Measurements from ENCODE around the gene F2R.
"Not testable (repeated sequence)": the region's sequence is repeated elsewhere in the genome, so short reads cannot be mapped to it uniquely, and the experiment has no call there.

F2R gene

DNA sequence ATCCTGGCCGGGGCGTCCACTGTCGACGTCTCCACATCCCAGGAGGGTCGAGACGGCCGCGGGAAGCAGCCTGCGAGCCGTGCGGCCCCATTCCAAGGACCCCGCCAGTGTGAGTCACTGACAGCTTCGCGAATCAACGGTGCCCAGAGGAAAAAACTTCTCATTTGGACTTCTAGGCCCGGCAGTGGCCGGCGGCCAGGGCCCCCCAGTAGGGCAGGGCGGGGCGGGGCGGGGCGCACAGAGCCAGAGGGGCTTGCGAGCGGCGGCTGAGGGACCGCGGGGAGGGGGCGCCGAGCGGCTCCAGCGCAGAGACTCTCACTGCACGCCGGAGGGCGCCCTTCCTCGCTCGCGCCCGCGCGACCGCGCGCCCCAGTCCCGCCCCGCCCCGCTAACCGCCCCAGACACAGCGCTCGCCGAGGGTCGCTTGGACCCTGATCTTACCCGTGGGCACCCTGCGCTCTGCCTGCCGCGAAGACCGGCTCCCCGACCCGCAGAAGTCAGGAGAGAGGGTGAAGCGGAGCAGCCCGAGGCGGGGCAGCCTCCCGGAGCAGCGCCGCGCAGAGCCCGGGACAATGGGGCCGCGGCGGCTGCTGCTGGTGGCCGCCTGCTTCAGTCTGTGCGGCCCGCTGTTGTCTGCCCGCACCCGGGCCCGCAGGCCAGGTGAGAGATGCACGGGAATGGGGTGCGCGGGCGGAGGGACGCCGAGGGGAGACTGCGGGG lies at the start of gene F2R:
TSS of gene F2R (plus strand) at position 391 of the 720 bp plus-strand sequence. CDS start at position 573, 182 bp downstream.
- no peak for DNase-seq (ENCODE audit: low read depth)

DNA sequence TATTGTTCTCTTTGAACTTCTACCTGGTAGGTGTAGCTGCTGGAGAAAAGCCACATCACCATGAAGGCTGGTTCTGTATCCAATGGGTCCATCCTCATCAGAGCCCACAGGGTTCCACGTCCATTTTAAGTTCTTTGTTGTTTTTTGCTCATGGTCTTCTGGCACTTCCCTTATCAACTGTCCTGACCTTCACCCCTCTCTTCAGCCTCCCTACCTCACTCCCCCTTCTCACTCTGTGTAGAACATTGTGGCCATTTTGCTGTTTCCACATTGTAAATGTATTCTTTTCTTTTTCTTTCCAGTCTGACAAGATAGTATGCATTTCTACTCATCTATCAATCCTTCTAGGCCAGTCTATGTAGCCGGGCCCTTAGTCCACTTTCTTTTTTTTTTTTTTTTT lies 48.4 kb upstream of the F2R start:
- DNase-seq (ENCODE audit: low read depth), result no peak

DNA sequence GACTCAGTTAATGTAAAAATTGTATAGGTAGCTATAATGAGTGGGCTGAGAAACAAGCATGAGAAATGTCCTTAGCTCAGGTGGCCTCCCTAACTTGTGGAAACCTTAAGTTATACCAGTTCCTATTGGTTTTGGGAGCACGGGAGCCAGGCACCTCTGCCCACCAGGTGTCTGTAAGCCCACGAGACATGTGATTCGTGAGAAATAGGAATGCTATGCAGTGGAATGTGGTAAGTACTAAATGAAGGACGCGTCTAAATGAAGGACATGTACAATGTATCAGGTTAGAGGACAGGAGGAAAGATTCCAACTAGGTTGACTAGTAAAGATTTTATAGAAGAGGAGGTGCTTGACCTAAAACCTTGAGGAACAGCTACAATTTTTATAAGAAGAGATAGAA lies 46.7 kb upstream of the F2R start:
- no peak for DNase-seq (ENCODE audit: low read depth)

DNA sequence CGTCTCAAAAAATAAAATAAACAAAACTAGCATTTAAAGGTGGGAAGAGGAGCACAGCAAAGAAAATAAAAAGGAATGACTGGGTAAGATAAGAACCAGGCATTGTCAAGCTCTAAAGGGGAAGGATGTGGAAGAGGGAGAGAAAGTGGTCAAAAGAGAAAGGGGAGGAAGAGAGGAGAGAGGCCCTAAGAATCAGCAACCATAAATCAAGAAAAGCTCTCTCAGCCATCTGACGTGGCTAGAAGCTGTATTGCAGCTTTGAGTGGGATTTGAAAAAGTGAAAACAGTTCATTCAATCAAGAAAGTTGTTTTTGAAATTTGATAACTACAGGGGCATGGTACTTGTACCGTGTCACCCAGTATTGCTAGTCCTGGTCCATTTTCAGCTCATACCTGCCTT lies 45.4 kb upstream of the F2R start:
- no peak for DNase-seq (ENCODE audit: low read depth)

DNA sequence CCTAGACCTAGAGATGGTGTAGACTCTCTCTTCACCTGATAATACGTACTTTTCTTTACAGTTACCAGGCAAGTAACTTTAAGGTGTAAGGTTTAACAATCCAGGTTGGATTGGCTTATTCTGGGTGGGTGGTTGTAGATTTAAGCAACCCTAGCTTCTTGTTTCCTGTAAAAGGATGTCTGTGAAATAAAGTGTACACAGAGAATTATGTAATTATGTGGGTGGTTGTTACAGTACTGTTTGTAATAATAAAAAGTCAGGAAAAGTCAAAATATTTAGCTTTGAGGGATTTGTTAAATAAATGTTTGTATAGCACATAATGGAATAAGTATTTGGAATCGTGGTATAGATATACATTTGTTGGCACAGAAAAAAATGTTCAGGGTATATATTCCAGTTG lies 43.7 kb upstream of the F2R start:
- no peak for DNase-seq (ENCODE audit: low read depth)

DNA sequence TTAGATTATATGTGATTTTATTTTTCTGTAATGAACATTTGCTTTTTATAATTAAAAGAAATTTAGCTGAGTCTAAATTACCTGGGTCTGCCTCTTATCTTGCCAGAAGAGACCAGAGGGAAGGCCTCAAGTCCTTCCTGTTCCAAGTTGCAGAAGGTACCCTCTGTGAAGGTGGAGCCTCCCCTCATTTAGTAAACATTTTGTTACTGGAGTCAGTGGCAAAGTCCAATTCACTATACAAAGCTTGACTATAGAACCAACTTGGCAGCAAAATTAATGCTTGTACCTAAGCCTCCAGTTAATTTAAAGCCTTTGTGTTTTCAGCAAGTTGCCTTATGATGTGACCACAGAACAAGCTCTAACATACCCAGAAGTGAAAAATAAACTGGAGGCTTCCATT lies 42.8 kb upstream of the F2R start:
- no peak for DNase-seq (ENCODE audit: low read depth)

DNA sequence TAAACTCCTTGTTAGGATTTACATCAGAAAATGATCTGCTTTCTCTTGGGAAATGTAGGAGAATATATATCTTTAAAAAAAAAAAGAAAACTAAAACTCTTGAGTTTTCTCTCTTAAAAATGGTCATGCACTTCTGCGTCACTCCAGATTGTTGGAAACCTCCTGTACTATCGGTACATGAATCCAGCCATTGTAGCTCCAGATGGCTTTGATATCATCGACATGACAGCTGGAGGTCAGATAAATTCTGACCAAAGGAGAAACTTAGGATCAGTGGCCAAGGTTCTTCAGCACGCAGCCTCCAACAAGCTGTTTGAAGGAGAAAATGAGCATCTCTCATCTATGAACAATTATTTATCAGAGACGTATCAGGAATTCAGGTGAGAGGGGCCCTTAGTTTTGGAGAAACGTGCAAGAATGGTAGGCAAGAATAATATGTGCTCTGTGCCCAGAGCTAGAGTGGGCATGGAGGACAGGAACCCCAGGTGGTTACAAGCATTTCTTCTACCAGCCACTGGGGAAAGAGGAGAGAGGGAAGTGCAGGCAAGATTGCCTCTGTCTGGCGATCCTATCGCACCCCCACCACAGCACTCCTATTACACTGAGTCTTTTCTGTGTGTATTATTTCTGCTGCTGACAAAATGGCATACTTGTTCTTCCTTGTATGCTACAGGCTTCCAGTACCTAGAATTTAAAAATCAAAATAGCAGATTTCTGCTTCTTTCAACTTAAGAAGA lies 41.4 kb upstream of the F2R start:
- no peak for DNase-seq (ENCODE audit: low read depth)

DNA sequence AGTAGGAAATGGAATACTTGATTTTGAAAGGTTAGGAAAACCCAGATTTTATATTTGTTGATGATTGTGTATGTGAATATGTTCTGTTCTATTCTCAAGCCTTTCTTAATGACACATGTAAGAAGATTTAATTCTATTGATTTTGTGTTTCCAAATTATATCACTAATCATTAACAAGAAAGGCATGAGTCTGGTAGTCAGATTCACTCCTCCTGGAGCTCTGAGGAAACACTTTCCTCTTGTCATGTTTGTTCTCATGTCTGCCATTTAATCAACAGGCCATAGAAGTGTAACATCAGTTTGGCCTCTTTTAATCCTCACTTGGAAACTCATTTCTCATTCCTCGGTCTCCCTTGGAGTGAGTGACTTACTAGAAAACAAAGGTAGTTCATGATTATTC lies 40.6 kb upstream of the F2R start:
- DNase-seq (ENCODE audit: low read depth), result no peak

DNA sequence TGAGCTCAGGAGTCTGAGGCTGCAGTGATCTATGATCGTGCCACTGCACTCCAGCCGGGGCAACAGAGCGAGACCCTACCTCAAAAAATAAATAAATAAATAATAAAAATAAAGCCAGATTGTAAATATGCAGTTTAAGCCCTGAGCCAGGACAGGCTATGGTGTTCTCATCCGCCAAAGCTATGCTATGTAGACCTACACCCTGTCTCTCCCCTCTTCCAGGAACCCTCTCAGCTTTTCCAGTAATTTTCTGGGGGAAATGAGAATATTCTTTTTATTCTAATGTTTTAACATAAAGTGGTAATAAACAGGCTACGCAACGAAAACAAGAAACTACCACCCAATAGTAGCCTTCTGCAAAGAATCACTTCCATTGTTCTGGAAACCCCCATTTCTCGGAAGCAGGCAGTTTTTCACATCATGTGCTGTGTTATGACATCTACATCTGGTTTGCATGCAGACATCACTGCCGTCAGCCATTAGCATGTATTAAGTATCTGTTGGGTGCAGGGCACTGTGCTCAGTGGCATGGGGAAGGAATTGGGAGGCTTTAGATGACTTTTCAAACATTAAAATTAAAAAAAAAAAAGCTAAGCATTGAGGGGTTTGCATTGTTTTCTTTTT lies 38.0 kb upstream of the F2R start:
- DNase-seq (ENCODE audit: low read depth), result no peak

DNA sequence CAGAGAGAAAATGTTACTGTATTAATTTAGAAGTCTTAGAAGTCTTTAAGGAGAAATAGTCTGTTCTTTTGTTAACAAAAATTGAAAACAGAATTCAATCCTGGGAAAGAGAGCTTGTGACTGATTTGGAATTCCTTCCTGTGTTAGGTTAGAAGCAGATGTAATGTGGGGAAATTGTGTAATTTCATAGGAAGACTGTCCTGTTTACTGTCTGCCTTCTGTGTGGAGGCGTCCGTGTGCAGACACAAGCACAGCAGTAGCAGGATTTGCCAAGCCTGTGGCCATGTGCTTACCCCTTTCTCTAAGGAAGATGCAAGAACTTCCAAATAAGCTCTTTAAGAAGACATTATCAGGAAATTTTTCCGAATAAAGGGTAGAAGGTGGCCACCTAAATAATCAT lies 36.7 kb upstream of the F2R start:
- no peak for DNase-seq (ENCODE audit: low read depth)

DNA sequence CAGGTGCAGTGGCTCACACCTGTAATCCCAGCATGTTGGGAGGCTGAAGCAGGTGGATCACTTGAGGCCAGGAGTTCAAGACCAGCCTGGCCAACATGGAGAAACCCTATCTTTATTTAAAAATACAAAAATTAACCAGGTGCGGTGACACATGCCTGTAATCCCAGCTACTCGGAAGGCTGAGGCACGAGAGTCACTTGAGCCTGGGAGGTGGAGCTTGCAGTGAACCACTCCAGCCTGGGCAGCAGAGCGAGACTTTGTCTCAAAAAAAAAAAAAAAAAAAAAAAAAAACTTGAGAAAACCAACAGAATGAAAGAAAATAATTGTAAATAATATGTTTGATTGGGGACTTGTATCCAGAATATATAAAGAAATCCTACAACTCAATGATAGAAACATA lies 35.1 kb upstream of the F2R start:
- DNase-seq (ENCODE audit: low read depth), result not testable (repeated sequence)

DNA sequence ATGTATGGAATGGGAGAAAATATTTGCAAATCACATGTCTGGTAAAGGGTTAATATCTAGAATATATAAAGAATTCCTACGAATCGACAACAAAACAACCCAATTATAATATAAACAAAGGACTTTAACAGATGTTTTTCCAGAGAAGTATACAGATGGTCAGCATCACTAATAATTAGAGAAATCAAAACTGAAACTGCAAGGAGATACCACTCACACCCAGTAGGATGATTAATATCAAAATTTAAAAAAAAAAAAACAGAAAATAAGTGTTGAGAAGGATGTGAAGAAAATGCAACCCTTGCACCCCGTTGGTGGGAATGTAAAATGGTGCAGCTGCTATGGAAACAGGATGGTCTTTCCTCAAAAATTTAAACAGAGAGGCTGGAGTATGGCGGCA lies 34.6 kb upstream of the F2R start:
- no peak for DNase-seq (ENCODE audit: low read depth)

DNA sequence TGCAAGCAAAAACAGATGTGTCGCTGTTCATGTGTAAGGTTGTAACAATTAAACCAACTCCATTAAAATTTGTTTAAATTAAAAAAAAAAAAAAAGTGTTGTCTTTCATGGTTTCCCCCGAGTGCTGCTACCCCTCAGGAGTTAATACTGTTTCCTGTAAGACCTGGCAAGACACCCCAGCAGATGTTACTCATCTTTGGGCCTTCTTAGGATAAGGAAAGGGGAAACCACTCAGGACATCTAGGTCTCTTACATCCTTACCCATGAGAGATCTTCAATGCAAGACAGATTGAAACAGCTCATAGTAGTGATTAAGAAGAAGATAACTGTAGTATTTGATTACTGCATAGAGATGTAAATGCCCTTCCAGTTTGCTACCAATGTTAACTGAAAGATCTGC lies 33.5 kb upstream of the F2R start:
- DNase-seq (ENCODE audit: low read depth), result no peak

DNA sequence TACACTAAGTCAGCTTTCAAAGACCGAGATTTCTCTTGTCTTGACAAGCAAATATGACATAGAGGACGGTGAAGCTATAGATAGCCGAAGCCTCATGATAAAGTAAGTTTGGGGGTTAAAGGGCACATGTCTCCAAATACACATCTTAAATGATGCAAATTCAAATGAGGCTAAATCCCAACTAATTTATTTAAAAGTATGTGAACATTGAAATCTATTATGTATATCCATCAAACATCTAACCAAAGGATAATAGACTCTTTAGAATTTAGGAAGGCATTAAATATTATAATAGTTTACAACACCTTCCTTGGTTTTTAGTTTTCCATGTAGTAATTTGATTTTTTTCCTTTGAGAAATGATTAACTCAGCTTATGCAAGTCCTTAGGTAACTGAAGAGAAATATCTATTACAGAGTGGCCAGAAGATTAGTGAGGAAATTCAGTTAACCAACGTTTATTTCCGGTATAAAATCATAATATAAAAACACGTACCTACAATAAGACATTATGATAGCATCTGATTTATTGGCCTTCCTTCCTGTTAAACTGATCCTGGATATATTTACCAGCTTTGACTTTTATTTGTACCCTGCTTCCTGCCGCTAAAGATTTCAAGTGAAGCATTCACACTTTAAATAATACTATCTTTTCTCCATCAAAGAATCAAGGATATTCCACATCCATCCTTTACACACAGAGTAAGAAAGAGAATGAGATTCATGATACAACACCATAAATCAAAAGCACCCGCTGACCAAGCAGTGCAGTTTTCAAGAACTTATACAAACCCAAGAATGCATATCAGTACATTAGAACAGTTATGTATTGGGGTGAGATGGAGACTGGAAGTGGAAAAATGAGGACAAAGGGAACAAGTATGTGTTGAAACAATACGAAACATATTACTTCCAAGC lies 31.9 kb upstream of the F2R start:
- DNase-seq (ENCODE audit: low read depth), result no peak

DNA sequence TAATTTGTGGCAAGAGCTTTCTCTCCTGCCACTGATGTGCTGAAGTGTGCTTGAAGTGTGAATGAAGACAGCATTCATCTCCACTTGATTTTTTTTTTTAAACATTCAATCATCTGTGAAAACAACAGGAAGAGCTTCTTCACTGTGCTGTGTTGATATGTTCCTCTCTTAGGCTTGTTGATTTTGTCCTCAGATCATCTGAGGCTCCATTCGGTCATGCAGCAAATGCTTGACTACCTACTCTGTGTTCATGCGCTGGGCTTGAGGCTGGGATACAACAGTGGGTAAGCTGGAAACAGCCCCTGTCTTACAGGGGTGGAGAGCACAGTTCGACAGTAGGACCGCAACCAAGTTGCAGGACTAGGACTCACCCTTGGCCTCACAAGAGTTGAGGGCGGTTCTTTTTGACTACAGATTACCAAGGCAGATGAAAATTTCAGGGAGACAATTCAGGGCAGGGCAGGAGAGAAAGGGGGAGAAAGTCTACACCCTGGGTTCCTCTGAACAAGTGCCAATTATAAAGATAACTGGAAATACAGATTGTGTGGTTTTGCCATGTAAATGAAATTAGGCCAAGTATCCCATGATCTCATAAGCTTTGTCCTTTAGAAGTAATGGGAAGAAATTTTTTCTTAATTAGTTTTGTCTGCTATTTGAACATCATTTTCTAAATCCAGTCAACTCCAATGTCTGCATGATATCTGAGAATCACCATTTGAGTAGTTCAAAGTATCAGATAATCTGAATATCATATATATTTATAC lies 31.0 kb upstream of the F2R start:
- no peak for DNase-seq (ENCODE audit: low read depth)

DNA sequence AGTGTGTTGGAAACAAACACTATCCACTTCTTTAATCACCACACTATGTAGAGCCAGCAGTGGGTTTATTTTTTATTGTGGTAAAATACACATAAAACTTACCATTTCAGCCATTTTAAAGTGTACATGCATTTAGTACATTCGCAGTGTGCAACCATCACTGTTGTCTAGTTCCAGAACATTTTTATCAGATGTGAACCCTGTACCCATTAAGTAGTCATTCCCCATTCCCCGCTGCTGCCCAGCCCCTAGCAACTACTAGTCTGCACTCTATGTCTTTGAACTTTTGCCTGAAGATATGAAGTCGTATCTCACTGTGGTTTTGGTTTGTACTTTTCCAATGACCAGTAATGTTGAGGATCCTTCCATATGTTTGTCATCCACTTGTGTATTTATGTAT lies 30.2 kb upstream of the F2R start:
- no peak for DNase-seq (ENCODE audit: low read depth)

DNA sequence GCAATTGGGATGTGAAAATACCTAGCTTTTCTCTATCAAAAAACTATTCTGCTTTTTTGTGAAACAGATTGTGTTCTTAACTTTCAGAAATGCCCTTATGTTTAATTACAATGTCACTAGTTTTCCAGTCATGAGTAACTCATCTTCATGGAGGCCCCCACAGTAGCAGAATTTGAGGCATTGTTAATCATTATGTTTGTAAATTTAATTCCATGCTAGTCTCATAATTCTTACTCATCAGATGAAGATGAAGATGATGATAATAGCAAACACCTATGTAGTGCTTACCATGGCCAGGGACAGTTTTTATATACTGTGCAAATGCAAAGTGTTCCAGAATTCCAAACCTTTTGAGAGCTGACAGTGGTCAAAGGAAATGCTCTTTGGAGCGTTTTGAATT lies 27.7 kb upstream of the F2R start:
- DNase-seq (ENCODE audit: low read depth), result no peak

DNA sequence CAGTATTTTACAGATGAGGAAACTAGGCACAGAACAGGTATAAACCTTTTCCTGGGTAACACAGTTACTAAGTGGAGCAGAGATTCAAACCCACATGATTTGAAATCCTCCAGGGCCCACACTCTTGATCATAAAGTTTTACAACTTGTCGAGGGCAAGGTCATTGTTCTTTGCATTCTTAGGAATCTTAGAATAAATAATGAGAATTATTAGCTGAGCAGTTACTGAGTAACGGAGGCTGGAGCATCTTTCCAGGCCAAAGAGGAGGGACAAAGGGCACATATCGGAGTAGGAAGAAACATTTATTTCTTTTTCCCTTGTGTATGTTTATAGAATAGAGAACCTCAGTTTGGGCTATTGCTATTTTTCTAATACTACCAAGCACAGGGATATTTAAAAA lies 27.1 kb upstream of the F2R start:
- no peak for DNase-seq (ENCODE audit: low read depth)

DNA sequence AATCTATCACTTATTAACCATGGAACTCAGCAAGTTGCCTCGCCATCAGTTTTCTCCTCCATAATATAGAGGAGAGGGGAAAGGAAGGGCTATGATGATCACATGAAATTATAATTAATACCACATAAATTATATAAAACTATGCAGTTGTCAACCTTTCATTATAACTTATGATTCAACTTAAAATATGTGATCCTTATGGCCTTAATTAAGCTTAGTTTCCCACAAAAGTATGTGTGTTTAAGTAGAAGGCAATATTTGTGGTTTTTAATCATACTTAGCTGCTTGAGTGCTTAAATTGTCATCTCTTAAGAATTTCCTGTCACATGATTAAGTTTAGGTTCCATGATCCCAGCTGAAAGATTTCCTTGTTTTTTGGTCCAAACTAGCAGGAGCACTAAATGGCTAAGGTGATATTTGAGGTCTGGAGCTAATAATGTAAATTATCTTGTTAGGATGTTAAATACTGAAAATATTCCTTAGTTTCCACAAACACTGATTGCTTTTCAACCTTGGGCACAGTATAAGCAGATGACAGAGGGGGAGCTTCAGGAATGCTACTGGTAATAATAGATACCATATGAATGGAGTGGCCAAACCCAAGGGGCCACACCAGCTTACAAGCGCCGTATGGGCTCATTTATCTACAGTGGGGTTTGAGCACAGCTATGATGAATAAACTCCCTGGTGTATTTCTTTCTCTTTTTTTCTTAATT lies 26.4 kb upstream of the F2R start:
- no peak for DNase-seq (ENCODE audit: low read depth)

DNA sequence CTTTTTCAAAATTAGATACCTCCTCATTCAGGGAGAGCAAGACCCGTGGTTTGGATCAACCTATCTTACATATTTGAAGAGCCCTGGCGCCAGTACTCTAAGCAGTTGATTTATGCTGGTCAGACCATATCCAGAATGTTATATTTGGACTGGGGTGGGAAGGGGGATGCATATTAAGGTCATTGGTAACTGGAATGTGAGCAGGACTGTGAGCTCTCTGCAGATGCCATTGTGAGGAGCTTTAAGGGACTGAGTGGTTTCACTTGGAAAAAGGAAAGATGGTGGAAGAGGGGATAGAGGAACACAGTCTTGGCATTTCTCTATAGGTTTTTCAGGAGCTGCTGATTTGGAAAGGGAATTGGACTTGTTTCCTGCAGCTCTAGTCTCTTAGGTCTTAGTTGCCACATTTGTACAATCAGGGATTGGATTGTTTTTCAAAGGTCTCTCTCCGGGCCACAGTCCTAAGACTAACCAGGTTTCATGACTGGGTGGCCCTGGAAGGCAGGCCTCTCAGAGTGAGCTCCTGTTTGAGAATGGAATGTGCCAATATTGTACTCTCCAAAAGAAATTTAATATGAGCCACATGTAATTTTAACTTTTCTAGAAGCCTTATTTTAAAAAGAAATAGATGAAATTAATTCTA lies 25.8 kb upstream of the F2R start:
- no peak for DNase-seq (ENCODE audit: low read depth)
